ENCODE data around the gene ROBO1.
"Not testable (repeated sequence)": the region's sequence is repeated elsewhere in the genome, so short reads cannot be mapped to it uniquely, and the experiment has no call there.

ROBO1 gene

GRCh38 chr3:79543218-79543982, 224.4 kb downstream of the ROBO1 start:
- DNase-seq, result no peak

- no peak for DNase-seq
Measured at GRCh38 chr3:79534727-79535126, 233.1 kb downstream of the ROBO1 start.

GRCh38 chr3:79531566-79532295, 236.1 kb downstream of the ROBO1 start:
- DNase-seq, result no peak

GRCh38 chr3:79521221-79521848, 246.5 kb downstream of the ROBO1 start:
- peak; percentile 66 for DNase-seq

- DNase-seq, result peak; percentile 33
Measured at GRCh38 chr3:79517766-79518413, 249.9 kb downstream of the ROBO1 start.

GRCh38 chr3:79516795-79517194, 251.0 kb downstream of the ROBO1 start:
- no peak for DNase-seq

GRCh38 chr3:79515072-79515471, 252.7 kb downstream of the ROBO1 start:
- no peak for DNase-seq

- DNase-seq, result no peak
Measured at GRCh38 chr3:79514069-79514468, 253.7 kb downstream of the ROBO1 start.

GRCh38 chr3:79506751-79507150, 261.0 kb downstream of the ROBO1 start:
- no peak for DNase-seq

GRCh38 chr3:79502216-79502681, 265.5 kb downstream of the ROBO1 start:
- DNase-seq, result not testable (repeated sequence)

GRCh38 chr3:79497447-79498111, 270.2 kb downstream of the ROBO1 start:
- DNase-seq, result peak; percentile 48

- DNase-seq, result no peak
Measured at GRCh38 chr3:79491029-79491641, 276.7 kb downstream of the ROBO1 start.

GRCh38 chr3:79490165-79491028, 277.4 kb downstream of the ROBO1 start:
- DNase-seq, result no peak

- DNase-seq, result no peak
Measured at GRCh38 chr3:79488407-79488806, 279.4 kb downstream of the ROBO1 start.

- no peak for DNase-seq
Measured at GRCh38 chr3:79480746-79481145, 287.1 kb downstream of the ROBO1 start.

GRCh38 chr3:79478620-79479019, 289.2 kb downstream of the ROBO1 start:
- DNase-seq, result no peak

GRCh38 chr3:79477242-79477641, 290.6 kb downstream of the ROBO1 start:
- DNase-seq, result no peak

- DNase-seq, result no peak
Measured at GRCh38 chr3:79473993-79474392, 293.8 kb downstream of the ROBO1 start.

- no peak for DNase-seq
Measured at GRCh38 chr3:79467721-79468120, 300.1 kb downstream of the ROBO1 start.

GRCh38 chr3:79461129-79461792, 306.5 kb downstream of the ROBO1 start:
- DNase-seq, result no peak

GRCh38 chr3:79453600-79453999, 314.2 kb downstream of the ROBO1 start:
- no peak for DNase-seq

All from hematopoietic multipotent progenitor cell treated with erythropoietin and hydrocortisone succinate and interleukin-3 and kit ligand, for 6 days (in vitro differentiated cells).